HG03469 (cell line): ENCODE data around the gene FAM114A2.

Experiments
- ATAC-seq: cut with Tn5 transposase; IDR thresholded peaks from one replicate; pipeline ENCODE4 v1.9.1; 2021; ENCODE audit warnings: mild to moderate bottlenecking, moderate library complexity, moderate number of reproducible peaks; ENCODE audit not compliant: unreplicated experiment

Gene FAM114A2

DNA sequence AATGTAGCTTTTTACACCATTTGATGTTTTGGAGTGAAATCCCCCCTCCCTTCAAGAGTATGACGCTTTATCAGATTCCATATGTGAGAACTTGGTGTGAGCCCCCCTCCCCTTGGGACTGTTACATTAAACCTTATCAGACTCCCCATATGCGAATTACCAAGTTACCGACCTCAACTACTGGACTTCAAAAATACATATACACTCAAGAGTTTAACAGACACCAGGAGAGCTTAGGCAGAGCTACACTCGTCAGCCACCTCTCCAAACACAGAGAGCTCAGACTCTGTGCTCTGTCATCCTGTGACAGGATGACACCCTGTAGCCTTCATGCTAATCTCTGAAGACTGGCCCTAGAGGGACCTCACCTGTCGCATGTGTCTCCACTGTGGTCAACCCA is 50.2 kb downstream of the FAM114A2 start:
- no peak for ATAC-seq

DNA sequence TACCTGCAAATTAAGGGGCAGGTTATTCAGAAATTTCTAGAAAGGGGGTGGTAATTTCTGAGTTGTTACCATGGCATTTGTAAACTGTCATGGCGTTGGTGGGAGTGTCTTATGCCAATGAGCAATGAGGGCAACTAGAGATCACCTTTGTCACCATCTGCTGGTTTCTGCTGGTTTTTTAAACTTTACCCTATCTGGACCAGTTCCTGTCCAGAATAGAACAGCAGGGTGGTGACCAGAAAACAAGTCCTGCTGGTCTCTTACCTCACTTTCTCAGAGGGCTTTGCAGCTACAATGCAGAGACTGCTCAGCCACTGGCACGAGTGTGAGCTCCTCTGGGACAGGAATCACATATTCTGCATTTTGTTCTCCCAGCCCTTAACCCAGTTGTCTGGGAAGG is 51.4 kb downstream of the FAM114A2 start:
- no peak for ATAC-seq

GRCh38 chr5:153985498-153985897 is 53.2 kb downstream of the FAM114A2 start:
- no peak for ATAC-seq

DNA sequence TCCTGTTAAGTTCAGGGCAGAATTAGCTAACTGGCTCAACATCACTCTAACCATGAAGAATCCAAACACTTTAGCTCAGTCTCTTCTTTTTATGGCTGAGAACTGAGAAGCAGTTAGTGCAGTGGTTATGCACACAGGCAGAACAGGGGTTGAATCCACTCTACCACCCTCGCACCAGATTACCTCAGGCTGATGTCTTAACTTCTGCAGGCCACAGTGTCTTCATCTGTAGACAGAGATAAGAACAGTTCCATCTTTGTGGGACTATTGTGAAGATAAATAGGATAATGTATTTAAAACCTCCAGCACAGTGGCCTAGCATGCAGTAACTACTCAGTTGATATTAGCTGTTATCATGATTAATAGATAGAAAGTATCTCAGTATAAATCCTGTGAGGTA is 54.8 kb downstream of the FAM114A2 start:
- ATAC-seq = no peak

DNA sequence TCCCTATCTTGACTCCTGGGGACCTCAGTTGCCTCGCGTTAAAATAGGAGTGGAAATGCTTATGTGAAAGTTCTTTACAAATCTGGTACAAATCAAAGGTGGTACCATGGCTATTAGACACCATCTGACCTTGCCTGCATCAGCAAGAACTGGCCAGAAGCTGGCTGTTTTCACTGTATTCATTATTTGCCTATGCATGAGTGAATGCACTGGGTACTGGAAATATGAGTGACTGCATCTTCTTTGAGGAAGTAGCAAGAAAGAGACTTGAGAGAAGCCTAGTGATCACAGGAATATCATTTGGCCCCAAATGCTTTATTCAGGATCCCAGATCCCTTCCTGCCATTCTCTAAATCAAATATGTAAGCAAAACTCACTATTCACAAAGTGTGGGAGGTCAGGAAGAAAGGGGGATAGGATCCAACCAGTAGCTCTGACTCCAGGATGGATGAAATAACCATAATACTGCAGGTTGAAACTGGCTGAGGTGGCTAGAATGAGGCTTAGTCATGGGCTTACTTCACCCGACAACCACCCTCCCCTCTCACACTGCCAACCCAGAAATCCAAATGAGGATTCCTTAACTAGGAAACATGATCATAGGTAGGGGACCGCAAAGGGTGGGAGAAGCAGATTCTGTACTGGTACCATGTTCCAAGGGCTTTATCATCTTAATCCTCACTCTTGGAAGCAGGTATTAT is 56.7 kb downstream of the FAM114A2 start:
- ATAC-seq = no peak

DNA sequence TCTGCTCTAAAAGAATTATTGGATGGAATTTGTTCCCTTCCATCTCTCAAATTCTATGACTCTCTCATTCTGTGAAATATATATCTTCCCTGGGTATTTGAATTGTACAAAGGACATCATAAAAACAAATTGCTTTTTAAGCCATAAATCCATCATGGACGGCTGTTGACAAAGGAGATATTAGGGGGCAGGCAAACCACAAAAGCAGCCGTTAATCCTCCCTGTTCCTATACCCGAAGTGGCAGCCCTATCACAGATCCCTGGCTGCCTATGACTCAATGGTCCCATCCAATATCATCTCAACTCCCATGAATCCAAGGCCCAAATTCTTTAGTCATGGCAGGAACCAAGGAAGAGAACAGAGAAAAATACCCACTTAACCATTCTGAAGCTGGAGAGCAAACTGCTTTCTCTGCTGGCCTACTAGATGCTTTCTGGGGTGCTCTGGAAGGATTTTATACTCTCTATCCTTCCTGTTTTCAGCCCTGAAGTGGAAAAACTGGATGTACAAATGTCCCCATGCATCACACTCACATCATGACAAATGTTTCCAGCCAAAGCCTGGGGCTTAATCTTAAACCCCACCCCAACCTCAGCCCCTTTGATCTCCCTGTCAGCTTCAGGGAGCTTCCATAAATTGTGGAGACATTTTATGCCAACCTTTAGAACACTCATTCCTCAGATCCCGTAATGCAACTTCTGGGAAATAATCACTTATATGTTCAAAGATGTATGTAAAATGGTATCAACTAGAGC is 59.5 kb downstream of the FAM114A2 start:
- ATAC-seq = no peak

DNA sequence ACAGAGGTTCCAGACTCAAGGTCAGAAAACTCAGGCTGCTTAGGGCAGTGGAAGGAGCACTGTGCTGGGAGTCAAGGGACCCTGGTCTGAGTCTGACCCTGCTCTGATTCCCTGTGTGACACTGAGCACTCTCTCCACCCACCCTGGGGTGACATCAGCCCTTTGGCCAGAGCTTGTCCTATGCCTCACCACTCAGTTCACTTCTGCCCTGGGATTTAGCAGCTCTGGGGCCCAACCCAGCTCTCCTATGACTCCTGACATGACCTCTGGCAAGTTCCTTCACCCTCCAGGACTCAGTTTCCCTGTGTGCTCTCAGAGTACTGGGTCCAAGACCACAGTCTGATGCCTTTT is 63.9 kb downstream of the FAM114A2 start:
- no peak for ATAC-seq

GRCh38 chr5:153974131-153974812 is 64.4 kb downstream of the FAM114A2 start:
- ATAC-seq = no peak

DNA sequence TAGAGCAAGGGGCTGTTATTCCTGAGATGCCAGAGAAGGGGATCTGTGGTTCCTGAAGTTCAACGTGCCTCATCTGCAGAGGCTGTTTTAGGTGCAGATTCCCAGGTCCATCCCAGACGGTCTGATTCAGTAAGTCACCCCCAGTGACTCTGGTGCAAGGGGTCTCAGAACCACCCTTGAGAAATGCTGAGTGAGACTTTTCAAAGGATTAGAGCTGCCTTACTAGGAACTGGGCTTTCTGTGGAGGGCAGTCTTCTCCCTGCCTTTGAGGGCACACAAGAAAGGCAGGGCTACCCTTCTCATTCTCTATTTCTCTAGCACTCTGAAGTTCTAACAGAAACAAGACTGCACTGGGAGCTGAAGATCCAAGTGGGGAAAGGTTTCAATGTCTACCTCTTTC is 66.5 kb downstream of the FAM114A2 start:
- ATAC-seq = no peak

GRCh38 chr5:153970496-153970895 is 68.2 kb downstream of the FAM114A2 start:
- ATAC-seq = no peak

GRCh38 chr5:153969563-153969895 is 69.2 kb downstream of the FAM114A2 start:
- ATAC-seq = no peak

GRCh38 chr5:153968761-153969562 is 69.7 kb downstream of the FAM114A2 start:
- ATAC-seq = no peak

- peak; percentile 55 for ATAC-seq
These were observed 73.6 kb downstream of the FAM114A2 start for GRCh38 chr5:153964880-153965645.

- ATAC-seq = no peak
These were observed 74.4 kb downstream of the FAM114A2 start for GRCh38 chr5:153964191-153964879.

DNA sequence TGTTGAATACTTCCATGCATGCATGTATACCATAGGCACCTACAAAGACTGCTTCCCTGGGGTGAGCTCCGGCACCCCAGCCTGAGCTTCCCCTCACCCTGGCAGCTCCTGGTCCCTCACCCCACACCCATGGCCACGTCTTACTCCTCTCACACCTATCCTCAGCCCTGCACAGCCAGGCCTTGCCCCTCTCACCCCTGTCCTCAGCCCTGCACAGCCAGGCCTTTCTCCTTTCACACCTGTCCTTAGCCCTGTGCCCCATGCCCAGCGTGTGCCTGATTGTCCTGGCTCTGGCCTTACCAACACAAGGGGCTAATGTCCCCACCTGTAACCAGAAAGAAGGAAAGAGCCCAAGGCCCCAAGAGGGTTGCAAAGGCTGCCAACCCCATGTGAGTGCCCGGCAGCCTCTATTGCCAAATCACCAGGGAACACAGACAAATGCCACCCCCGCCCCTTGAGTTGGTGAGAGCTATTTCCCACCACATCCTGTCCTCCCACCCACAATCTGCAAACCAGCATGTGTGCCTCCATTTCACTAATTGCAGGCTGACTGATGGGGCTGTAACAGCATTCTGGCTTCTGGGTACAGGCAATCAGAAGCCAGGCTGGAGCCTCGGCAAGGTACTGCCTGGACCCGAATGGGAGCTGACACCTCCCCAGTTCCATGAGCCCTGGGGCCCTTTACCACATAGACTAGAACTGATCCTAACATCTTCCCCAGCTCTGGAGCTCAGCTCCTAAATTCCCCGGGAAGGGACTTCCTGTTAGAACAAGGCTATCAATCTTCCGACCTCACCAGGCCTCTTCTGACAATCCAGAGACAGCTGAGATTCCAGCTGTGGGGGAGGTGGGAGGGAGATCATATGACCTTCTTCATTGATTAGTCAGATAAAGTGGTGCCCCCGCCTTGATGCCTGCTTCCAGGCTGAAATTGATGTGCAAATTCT is 78.2 kb downstream of the FAM114A2 start:
- ATAC-seq = no peak

DNA sequence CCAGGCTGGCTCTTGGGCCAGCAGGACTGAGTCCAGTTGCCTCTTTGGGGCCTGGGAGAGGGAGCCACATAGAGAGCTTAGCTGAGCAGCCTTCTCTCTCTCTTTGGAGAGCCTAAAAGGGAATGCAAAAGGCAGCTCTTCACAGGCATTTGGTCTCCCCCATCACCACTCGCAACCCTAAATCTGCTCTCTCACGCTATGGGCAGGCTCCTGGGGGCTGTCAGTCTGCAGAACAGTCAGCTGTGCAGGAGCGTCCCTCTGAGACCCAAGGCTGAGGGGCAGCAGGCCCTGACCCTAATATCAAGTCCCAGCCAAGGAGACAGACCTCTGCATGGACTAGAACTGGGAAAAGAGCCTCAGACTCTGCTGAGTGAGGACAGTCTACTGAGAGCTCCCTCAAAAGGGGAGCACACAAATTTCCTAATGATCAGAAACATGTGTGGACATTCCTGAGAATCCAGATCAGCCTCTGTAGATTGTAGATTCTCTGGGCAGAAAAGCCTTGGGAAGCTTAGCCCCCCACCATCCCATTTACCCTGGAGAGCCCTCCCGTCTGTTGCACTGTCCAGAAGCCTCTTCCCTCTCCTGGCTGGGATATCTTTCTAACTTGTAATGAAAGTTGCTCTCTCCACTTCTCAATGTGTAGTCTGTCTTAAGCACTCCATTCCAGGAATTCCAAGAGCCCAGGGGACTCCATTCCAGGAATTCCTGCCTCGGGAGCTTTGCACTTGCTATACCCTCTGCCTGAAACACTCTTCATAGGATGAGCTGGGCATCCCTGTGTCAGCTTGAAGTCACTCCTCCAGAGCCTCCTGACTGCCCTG is 79.4 kb downstream of the FAM114A2 start:
- ATAC-seq = no peak

GRCh38 chr5:153957205-153957604 is 81.5 kb downstream of the FAM114A2 start:
- no peak for ATAC-seq

DNA sequence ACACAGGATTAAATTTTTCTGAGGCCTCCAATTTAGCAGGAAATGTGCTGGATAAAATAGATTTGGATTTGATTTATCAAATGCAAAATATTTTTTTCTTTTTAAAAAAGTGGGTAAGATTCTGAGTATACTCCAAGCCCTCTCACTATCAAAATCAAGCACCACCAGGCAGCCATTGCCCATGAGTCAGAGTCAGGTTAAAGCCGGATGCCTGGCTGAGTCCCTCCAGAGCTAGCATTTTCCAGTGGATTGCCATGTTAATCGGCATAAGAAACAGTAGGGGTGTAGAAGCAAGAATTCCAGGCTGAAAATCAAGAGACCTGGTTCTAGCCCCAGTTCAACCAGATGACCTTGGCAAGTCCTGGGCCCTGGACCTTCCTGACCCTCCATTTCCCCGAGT is 85.3 kb downstream of the FAM114A2 start:
- no peak for ATAC-seq
